Smooth muscle cell of the brain vasculature (primary cell): Measurements from ENCODE around the gene TEX12.
A peak's percentile ranks its signal among the peaks of the same experiment; 100 is the strongest.
"Not testable (repeated sequence)": the region's sequence is repeated elsewhere in the genome, so short reads cannot be mapped to it uniquely, and the experiment has no call there.

Experiments used
- DNase-seq: peaks from one replicate; pipeline ENCODE4 v3.0.0-alpha.2; 2012; ENCODE audit warnings: low read depth, low spot score

The TEX12 gene

GRCh38 chr11:112167145-112167544 is at the start of gene TEX12:
TEX12 (plus strand) TSS chr11:112167372; CDS start chr11:112169269, 1,897 bp downstream.
- no peak for DNase-seq

- DNase-seq: no peak
These were observed 49.0 kb upstream of the TEX12 start for GRCh38 chr11:112118176-112118575.

GRCh38 chr11:112121981-112122615 is 45.1 kb upstream of the TEX12 start:
- DNase-seq: no peak

GRCh38 chr11:112123129-112123528 is 44.0 kb upstream of the TEX12 start:
- DNase-seq: no peak

- DNase-seq: no peak
These were observed 40.1 kb upstream of the TEX12 start for GRCh38 chr11:112127056-112127455.

- peak; percentile 33 for DNase-seq
These were observed 38.6 kb upstream of the TEX12 start for GRCh38 chr11:112128483-112129121.

- no peak for DNase-seq
These were observed 37.5 kb upstream of the TEX12 start for GRCh38 chr11:112129656-112130055.

- no peak for DNase-seq
These were observed 34.4 kb upstream of the TEX12 start for GRCh38 chr11:112132737-112133136.

- no peak for DNase-seq
These were observed 32.7 kb upstream of the TEX12 start for GRCh38 chr11:112134473-112134872.

GRCh38 chr11:112143597-112143996 is 23.6 kb upstream of the TEX12 start:
- no peak for DNase-seq

GRCh38 chr11:112150517-112150916 is 16.7 kb upstream of the TEX12 start:
- DNase-seq: no peak

GRCh38 chr11:112156153-112156955 is 10.8 kb upstream of the TEX12 start:
- no peak for DNase-seq

GRCh38 chr11:112156956-112157766 is 10.0 kb upstream of the TEX12 start:
- peak; percentile 60 for DNase-seq

- DNase-seq: no peak
These were observed 7.8 kb upstream of the TEX12 start for GRCh38 chr11:112159098-112160065.

- no peak for DNase-seq
These were observed 6.9 kb upstream of the TEX12 start for GRCh38 chr11:112160091-112160848.

- no peak for DNase-seq
These were observed 6.2 kb upstream of the TEX12 start for GRCh38 chr11:112161012-112161411.

GRCh38 chr11:112162200-112162599 is 5.0 kb upstream of the TEX12 start:
- not testable (repeated sequence) for DNase-seq

- peak; percentile 6 for DNase-seq
These were observed 4.2 kb upstream of the TEX12 start for GRCh38 chr11:112162761-112163546.
